Measurements from ENCODE around the gene CTCF. TPM values are rescaled to one million over a fixed set of nuclear protein-coding genes. Genes with fewer than 3 reads are reported as not detected.
A peak's percentile ranks its signal among the peaks of the same experiment; 100 is the strongest.

Gene CTCF
- total and polyA plus RNA-seq, 2 experiments from 2014 or later: 64.5 to 72.3 TPM

GRCh38 chr16:67650023-67650422 lies 87.7 kb downstream of the CTCF start:
- Histone ChIP-seq H3K27me3 (ENCODE audit: insufficient read depth) (peaks cover 87% of the 10 kb centered on the region), H3K9me2 (ENCODE audit: insufficient read depth) (no peaks in the 10 kb centered on the region)

More at GRCh38 chr16:67650023-67650422, 87.7 kb downstream of the CTCF start:
- Histone ChIP-seq H3K4me1 (ENCODE audit: insufficient read depth) (no peaks in the 10 kb centered on the region; the same call in 1 of the 2 replicates), H3K79me2 (replicated peaks; ENCODE audit: insufficient read depth) (no peaks in the 10 kb centered on the region), H2AFZ (no peak overlapping the region), H3K36me3 (ENCODE audit: insufficient read depth) (no peaks in the 10 kb centered on the region), H3K4me3 (peak overlapping the region; percentile 45; the same call in 1 of the 2 replicates), H3K27ac (ENCODE audit: low read depth) (no peak overlapping the region), H3K4me2 (peak overlapping the region; percentile 78), H4K20me1 (replicated peaks; ENCODE audit: insufficient read depth) (no peaks in the 10 kb centered on the region; the same call in 1 of the 2 replicates), H3F3A (replicated peaks; ENCODE audit: low read depth) (peaks cover 6% of the 10 kb centered on the region; the same call in 1 of the 2 replicates)
- no peak overlapping the region for H3K27ac Mint-ChIP-seq
- H3K4me1 Mint-ChIP-seq: peaks cover 13% of the 10 kb centered on the region
- H3K27me3 Mint-ChIP-seq (ENCODE audit: insufficient read depth, low read depth, poor library complexity): peaks cover 77% of the 10 kb centered on the region
- DNase-seq (ENCODE audit: low spot score) (no peak), ATAC-seq (no peak)
- H3K4me3 Mint-ChIP-seq: peak overlapping the region; percentile 55
- H3K9me3 Mint-ChIP-seq: no peaks in the 10 kb centered on the region
- TF ChIP-seq CTCF (conservative IDR thresholded peaks at IDR 0.05; ENCODE audit: low read depth in 2 of 2): no peak
- no peak for TF ChIP-seq EZH2phosphoT487 (IDR thresholded peaks at IDR 0.05; ENCODE audit: unreplicated experiment)
- TF ChIP-seq JUNB (IDR thresholded peaks at IDR 0.05; ENCODE audit: unreplicated experiment): no peak
- TF ChIP-seq STAT1 (IDR thresholded peaks at IDR 0.05; ENCODE audit: unreplicated experiment): no peak
- no peak for TF ChIP-seq CREB1 (CRISPR knock-in tag; IDR thresholded peaks at IDR 0.05; ENCODE audit: low read depth)
- TF ChIP-seq ZNF114 (CRISPR knock-in tag; IDR thresholded peaks at IDR 0.05): no peak
- TF ChIP-seq POLR2AphosphoS5 (IDR thresholded peaks at IDR 0.05; ENCODE audit: low read depth): no peak
- no peak for TF ChIP-seq REST (IDR thresholded peaks at IDR 0.05; ENCODE audit: unreplicated experiment)
- TF ChIP-seq ETS1 (IDR thresholded peaks at IDR 0.05): no peak
- TF ChIP-seq NANOG (IDR thresholded peaks at IDR 0.05; ENCODE audit: borderline replicate concordance): no peak
- no peak for TF ChIP-seq ZNF331 (CRISPR knock-in tag; IDR thresholded peaks at IDR 0.05; ENCODE audit: low read depth)
- TF ChIP-seq EZH2 (IDR thresholded peaks at IDR 0.05; ENCODE audit: low read depth, unreplicated experiment): no peak
- H3K36me3 Mint-ChIP-seq (ENCODE audit: low read depth): peaks cover 4% of the 10 kb centered on the region; the same call in 1 of the 3 replicates
